PC-3 (cell line): Measurements from ENCODE around the gene CARD11.

Experiments
- CTCF ChIP-seq: fragments of 300-600 bp; sonication (generic); conservative IDR thresholded peaks from 2 replicates; pipeline ENCODE4 v1.5.1; 2017; ENCODE audit warnings: antibody characterized with exemption, low read depth, mild to moderate bottlenecking, low read length
- EZH2 ChIP-seq: fragments of 300-600 bp; sonication (generic); IDR thresholded peaks from one replicate; pipeline ENCODE4 v1.6.1; 2017; ENCODE audit warnings: antibody characterized with exemption, mild to moderate bottlenecking, low read length; ENCODE audit not compliant: unreplicated experiment

DNA sequence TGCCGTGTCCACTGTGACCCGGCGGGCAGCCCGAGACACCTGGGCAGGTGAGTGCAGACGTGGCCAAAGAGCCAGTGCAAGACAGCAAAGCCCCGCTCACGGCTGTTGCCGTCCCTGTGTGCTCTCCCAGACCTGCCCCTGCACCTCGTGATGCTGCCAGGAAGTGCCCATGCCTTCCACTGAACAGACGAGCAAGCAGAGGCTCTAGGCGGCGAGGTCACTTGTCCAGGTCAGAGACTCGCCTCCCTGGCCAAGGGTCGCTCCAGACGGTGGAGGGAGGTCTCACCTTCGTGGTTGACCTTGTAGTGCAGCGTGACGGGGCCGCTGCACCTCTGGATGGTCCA is 121.3 kb downstream of the CARD11 start:
- TF ChIP-seq CTCF (no peak), EZH2 (no peak)
